Testis (tissue), 3 donors: ENCODE data around the gene PGF. TPM values are rescaled to one million over a fixed set of nuclear protein-coding genes. Genes with fewer than 3 reads are reported as not detected.

Experiments used
- DNase-seq: peaks from one replicate; pipeline ENCODE4 v3.0.0-alpha.2; 2019
- H3K27ac ChIP-seq, 2 donors: fragments of 200-600 bp; sonication (generic); one replicate each; pipeline ENCODE4 v1.5.1; 2019
- H3K27me3 ChIP-seq: fragments of 200-600 bp; sonication (generic); one replicate; pipeline ENCODE4 v1.5.1; 2019
- H3K36me3 ChIP-seq: fragments of 200-600 bp; sonication (generic); one replicate; pipeline ENCODE4 v1.5.1; 2017; ENCODE audit warnings: low read depth; ENCODE audit errors: missing control alignments
- H3K4me1 ChIP-seq: fragments of 200-600 bp; sonication (generic); one replicate; pipeline ENCODE4 v1.5.1; 2019
- H3K4me3 ChIP-seq, 2 donors: fragments of 200-600 bp; sonication (generic); one replicate each; pipeline ENCODE4 v1.5.1; 2017 to 2019
- H3K9me3 ChIP-seq: fragments of 200-600 bp; sonication (generic); one replicate; pipeline ENCODE4 v1.5.1; 2017
- CTCF ChIP-seq, 3 experiments: fragments of 450-650 bp in 2 of 3; fragments of 200-600 bp in 1 of 3; sonication (generic) in 1 of 3; IDR thresholded peaks; one replicate each; pipeline ENCODE4 v1.5.1; 2016 to 2019; ENCODE audit warnings: antibody characterized with exemption in 3 of 3, mild to moderate bottlenecking in 2 of 3, moderate library complexity in 1 of 3
- POLR2A ChIP-seq: fragments of 450-650 bp; IDR thresholded peaks from one replicate; pipeline ENCODE4 v1.6.1; 2017; ENCODE audit warnings: antibody characterized with exemption, mild to moderate bottlenecking, moderate library complexity
- WGBS, 2 donors: methylation state at CpG; one replicate each; pipeline ENCODE4 v1.1.5; 2018; 5-methylcytosine and 5-hydroxymethylcytosine counted together
- intact Hi-C: fragments of 100-400 bp; cut with DNase I; formaldehyde crosslinking; loops from one replicate; pipeline ENCODE4 v1.15.1; 2023; ENCODE audit warnings: low total_unique reads
- polyA plus RNA-seq: library from polyadenylated mRNA; stranded (reverse); fragments of 350-450 nt; fragmentation: Illumina TruSeq; extraction: RNeasy Lipid Tissue Mini Kit (QIAGEN cat#74804); gene quantifications from one replicate; pipeline ENCODE4 v1.2.3, GENCODE V29; 2014; ENCODE audit warnings: low read depth, low replicate concordance; ENCODE audit not compliant: insufficient read depth
- total RNA-seq, 2 donors: library from RNA; depleted of rRNA; stranded (reverse); fragments of >200 nt; gene quantifications; one replicate each; pipeline ENCODE4 v1.2.3, GENCODE V29; 2016

Gene PGF
- total and polyA plus RNA-seq, 3 donors from 2014 or later, result 5.4 to 11.5 (median 6.5) TPM

GRCh38 chr14:74912111-74912510 is 43.3 kb downstream of the PGF start:
- Histone ChIP-seq H3K4me3 (no peak overlapping the region), H3K27ac (no peak overlapping the region), H3K4me1 (peaks cover 21% of the 10 kb centered on the region), H3K27me3 (no peaks in the 10 kb centered on the region), H3K9me3 (no peaks in the 10 kb centered on the region), H3K36me3 (no peaks in the 10 kb centered on the region)
- intact Hi-C loops, result loop anchor here (10.0 kb wide), 1 partner anchor 173 kb away; no protein-coding TSS in a partner anchor
- WGBS, 2 donors, result 87 to 97% methylated on average over 3 to 5 of the region's 6 CpGs
- TF ChIP-seq CTCF (IDR thresholded peaks at IDR 0.05), result no peak
- no peak for TF ChIP-seq POLR2A
- DNase-seq, result no peak

GRCh38 chr14:74911704-74912103 is 43.7 kb downstream of the PGF start:
- Histone ChIP-seq H3K27me3 (no peaks in the 10 kb centered on the region), H3K27ac (no peak overlapping the region), H3K36me3 (no peaks in the 10 kb centered on the region), H3K9me3 (no peaks in the 10 kb centered on the region), H3K4me1 (peaks cover 17% of the 10 kb centered on the region), H3K4me3 (no peak overlapping the region)
- intact Hi-C loops, result loop anchor here (10.0 kb wide), 1 partner anchor 173 kb away; no protein-coding TSS in a partner anchor
- TF ChIP-seq POLR2A (no peak), CTCF (IDR thresholded peaks at IDR 0.05) (no peak)
- 91 to 98% methylated on average over 4 to 5 of the region's 5 CpGs for WGBS, 2 donors
- DNase-seq, result no peak

GRCh38 chr14:74911221-74911620 is 44.2 kb downstream of the PGF start:
- 100% methylated on average over 5 of the region's 6 CpGs; no CpG with 5 or more reads in 1 of the 2 donors for WGBS, 2 donors
- intact Hi-C loops, result loop anchor here (10.0 kb wide), 1 partner anchor 174 kb away; no protein-coding TSS in a partner anchor
- Histone ChIP-seq H3K36me3 (no peaks in the 10 kb centered on the region), H3K27me3 (no peaks in the 10 kb centered on the region), H3K27ac (no peak overlapping the region), H3K4me3 (no peak overlapping the region), H3K4me1 (peaks cover 12% of the 10 kb centered on the region), H3K9me3 (no peaks in the 10 kb centered on the region)
- no peak for DNase-seq
- TF ChIP-seq POLR2A (no peak), CTCF (IDR thresholded peaks at IDR 0.05) (no peak)

GRCh38 chr14:74910556-74910955 is 44.8 kb downstream of the PGF start:
- no peak for DNase-seq
- intact Hi-C loops, result loop anchor here (10.0 kb wide), 1 partner anchor 174 kb away; no protein-coding TSS in a partner anchor
- TF ChIP-seq POLR2A (no peak), CTCF (IDR thresholded peaks at IDR 0.05) (no peak)
- Histone ChIP-seq H3K4me1 (peaks cover 10% of the 10 kb centered on the region), H3K27ac (no peak overlapping the region), H3K9me3 (no peaks in the 10 kb centered on the region), H3K36me3 (no peaks in the 10 kb centered on the region), H3K4me3 (no peak overlapping the region), H3K27me3 (no peaks in the 10 kb centered on the region)
- 75 to 83% methylated on average over 9 to 10 of the region's 10 CpGs for WGBS, 2 donors

- Histone ChIP-seq H3K4me1 (peaks cover 7% of the 10 kb centered on the region), H3K27me3 (no peaks in the 10 kb centered on the region), H3K36me3 (no peaks in the 10 kb centered on the region), H3K4me3 (no peak overlapping the region), H3K27ac (no peak overlapping the region), H3K9me3 (no peaks in the 10 kb centered on the region)
- TF ChIP-seq POLR2A (no peak), CTCF (IDR thresholded peaks at IDR 0.05) (no peak)
- intact Hi-C loops, result loop anchor here (10.0 kb wide), 1 partner anchor 175 kb away; no protein-coding TSS in a partner anchor
- WGBS, 2 donors, result 88 to 90% methylated on average over 10 of the region's 10 CpGs
- no peak for DNase-seq
These were observed 45.5 kb downstream of the PGF start for GRCh38 chr14:74909911-74910310.
